NCI-H2081 (cell line): Measurements from ENCODE around the gene OGFR.

Source experiments
- DNase-seq, 2 experiments: peaks; one replicate each; lab custom pipeline; 2025; lab: John Stamatoyannopoulos, UW

Gene OGFR

GRCh38 chr20:62825986-62826645, 21.5 kb downstream of the OGFR start:
- DNase-seq, result no peak

- no peak for DNase-seq
Observed at GRCh38 chr20:62826646-62827310, 22.1 kb downstream of the OGFR start.

- DNase-seq, result no peak
Observed at GRCh38 chr20:62827311-62828038, 22.8 kb downstream of the OGFR start.

GRCh38 chr20:62828051-62828450, 23.4 kb downstream of the OGFR start:
- no peak for DNase-seq

- DNase-seq, result no peak
Observed at GRCh38 chr20:62828511-62829230, 24.0 kb downstream of the OGFR start.

- no peak for DNase-seq
Observed at GRCh38 chr20:62829231-62830230, 24.9 kb downstream of the OGFR start.

- no peak for DNase-seq
Observed at GRCh38 chr20:62830251-62830650, 25.6 kb downstream of the OGFR start.

- no peak for DNase-seq
Observed at GRCh38 chr20:62830821-62831220, 26.2 kb downstream of the OGFR start.

GRCh38 chr20:62831361-62831788, 26.7 kb downstream of the OGFR start:
- no peak for DNase-seq

GRCh38 chr20:62831854-62832211, 27.2 kb downstream of the OGFR start:
- no peak for DNase-seq

GRCh38 chr20:62832212-62832922, 27.7 kb downstream of the OGFR start:
- peak; percentile 72 to 83 for DNase-seq

GRCh38 chr20:62832951-62833391, 28.3 kb downstream of the OGFR start:
- DNase-seq, result no peak

GRCh38 chr20:62834967-62835730, 30.5 kb downstream of the OGFR start:
- no peak for DNase-seq

GRCh38 chr20:62835931-62836861, 31.6 kb downstream of the OGFR start:
- no peak for DNase-seq

- no peak for DNase-seq
Observed at GRCh38 chr20:62836967-62837490, 32.4 kb downstream of the OGFR start.

- no peak for DNase-seq
Observed at GRCh38 chr20:62837790-62838127, 33.1 kb downstream of the OGFR start.

GRCh38 chr20:62838128-62838891, 33.7 kb downstream of the OGFR start:
- DNase-seq, result peak in 1 of 2 experiments; percentile 34

GRCh38 chr20:62839261-62839660, 34.6 kb downstream of the OGFR start:
- no peak for DNase-seq
